Measurements from ENCODE around the gene SVEP1. TPM values are rescaled to one million over a fixed set of nuclear protein-coding genes. Genes with fewer than 3 reads are reported as not detected.

Gene SVEP1
- polyA plus RNA-seq, 1 of the 3 experiments (the other 2 are of a cell fraction), result 0.10 TPM

DNA sequence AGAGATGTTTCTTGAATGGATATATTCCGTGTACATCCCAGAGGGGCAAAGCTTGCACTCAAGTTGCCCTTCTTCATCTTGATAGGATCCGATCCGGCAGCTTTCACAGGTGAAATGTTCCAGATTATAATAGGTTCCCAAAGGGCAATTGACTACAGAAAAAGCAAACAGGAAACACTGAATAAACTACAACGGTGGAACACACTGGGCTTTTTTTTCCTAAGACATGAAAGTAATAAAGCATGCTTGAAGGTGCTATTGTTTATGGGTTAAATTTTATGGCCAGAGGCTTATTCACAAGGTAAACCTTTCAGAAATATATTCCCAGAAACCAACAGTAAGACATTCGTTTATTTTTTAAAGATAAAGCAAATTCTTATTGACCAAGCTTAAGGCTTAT, 110.6 kb downstream of the SVEP1 start (continued):
- no peak for TF ChIP-seq ZBTB33 (IDR thresholded peaks at IDR 0.05; ENCODE audit: borderline replicate concordance, low read depth)
- no peak for TF ChIP-seq JUND (IDR thresholded peaks at IDR 0.05)
- no peak for TF ChIP-seq FOXM1 (IDR thresholded peaks at IDR 0.05; ENCODE audit: low read depth)
- no peak for TF ChIP-seq RXRA (IDR thresholded peaks at IDR 0.05; ENCODE audit: borderline replicate concordance, low read depth)
- TF ChIP-seq MEF2A (IDR thresholded peaks at IDR 0.05; ENCODE audit: borderline replicate concordance, low read depth), result no peak
- TF ChIP-seq MXI1 (IDR thresholded peaks at IDR 0.05; ENCODE audit: low read depth, low read length), result no peak
- no peak for TF ChIP-seq SMC3 (IDR thresholded peaks at IDR 0.05; ENCODE audit: low read depth, low read length)
- no peak for TF ChIP-seq EP300 (IDR thresholded peaks at IDR 0.05; ENCODE audit: borderline replicate concordance in 1 of 2, low read depth in 1 of 2, low read length in 1 of 2)
- TF ChIP-seq SIN3A (IDR thresholded peaks at IDR 0.05; ENCODE audit: borderline replicate concordance, low read depth, low read length), result no peak

DNA sequence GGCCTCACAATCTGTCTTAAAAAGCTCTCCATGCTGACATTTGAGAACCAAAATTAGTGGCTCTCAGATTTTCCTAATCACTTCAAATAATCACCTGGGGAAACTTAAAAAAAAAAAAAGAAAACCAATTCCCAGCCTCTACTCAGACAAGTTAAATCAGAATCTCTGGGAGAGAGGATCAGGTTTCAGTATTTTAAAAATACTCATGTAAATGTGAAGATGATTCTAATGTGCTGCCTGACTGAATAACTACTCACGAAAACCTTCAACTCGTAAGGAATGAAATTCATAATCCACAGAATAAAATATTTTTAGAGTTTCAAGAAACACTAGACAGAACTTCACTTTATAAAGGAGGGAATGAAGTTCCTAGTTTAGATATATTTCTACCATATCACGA, 114.4 kb downstream of the SVEP1 start:
- Histone ChIP-seq H3K27me3 (ENCODE audit: insufficient read depth) (no peaks in the 10 kb centered on the region), H3K4me3 (ENCODE audit: low read depth in 2 of 2, low read length in 1 of 2) (no peak overlapping the region), H3K9ac (no peak overlapping the region), H3K27ac (ENCODE audit: low read depth in 2 of 2, low read length in 1 of 2) (no peak overlapping the region), H3K9me3 (no peaks in the 10 kb centered on the region), H3K4me1 (ENCODE audit: control insufficient read depth in 1 of 2, insufficient read depth in 2 of 2, low read depth in 1 of 2, low read length in 1 of 2) (no peaks in the 10 kb centered on the region), H3F3A (replicated peaks; ENCODE audit: insufficient read depth) (no peaks in the 10 kb centered on the region), H2AFZ (ENCODE audit: low read depth) (no peak overlapping the region), H3K36me3 (replicated peaks in 1 of 2; ENCODE audit: control insufficient read depth in 1 of 2, insufficient read depth in 2 of 2, low read length in 1 of 2) (no peaks in the 10 kb centered on the region), H3K4me2 (no peak overlapping the region), H3K79me2 (ENCODE audit: insufficient read depth) (no peaks in the 10 kb centered on the region), H4K20me1 (ENCODE audit: insufficient read depth) (no peaks in the 10 kb centered on the region), H3K9me2 (no peaks in the 10 kb centered on the region)
- no peak for DNase-seq
- WGBS (ENCODE audit: low lambda C conversion rate), result 65% methylated on average over 3 of the region's 3 CpGs
- ChIA-PET POLR2A (no interaction called here), CTCF (no interaction called here)
- no peak for TF ChIP-seq SMC3 (IDR thresholded peaks at IDR 0.05; ENCODE audit: low read depth, low read length)
- TF ChIP-seq, protein P1, sequence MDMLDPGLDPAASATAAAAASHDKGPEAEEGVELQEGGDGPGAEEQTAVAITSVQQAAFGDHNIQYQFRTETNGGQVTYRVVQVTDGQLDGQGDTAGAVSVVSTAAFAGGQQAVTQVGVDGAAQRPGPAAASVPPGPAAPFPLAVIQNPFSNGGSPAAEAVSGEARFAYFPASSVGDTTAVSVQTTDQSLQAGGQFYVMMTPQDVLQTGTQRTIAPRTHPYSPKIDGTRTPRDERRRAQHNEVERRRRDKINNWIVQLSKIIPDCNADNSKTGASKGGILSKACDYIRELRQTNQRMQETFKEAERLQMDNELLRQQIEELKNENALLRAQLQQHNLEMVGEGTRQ (IDR thresholded peaks at IDR 0.05; ENCODE audit: borderline replicate concordance, low read depth, low read length), result no peak
- no peak for TF ChIP-seq RXRA (IDR thresholded peaks at IDR 0.05; ENCODE audit: borderline replicate concordance, low read depth)
- no peak for TF ChIP-seq NRF1 (IDR thresholded peaks at IDR 0.05; ENCODE audit: low read depth, low read length)
- TF ChIP-seq TCF12 (IDR thresholded peaks at IDR 0.05), result no peak
- TF ChIP-seq ELF1 (IDR thresholded peaks at IDR 0.05), result no peak
- TF ChIP-seq RCOR1 (IDR thresholded peaks at IDR 0.05; ENCODE audit: low read length), result no peak
- TF ChIP-seq, protein P2, sequence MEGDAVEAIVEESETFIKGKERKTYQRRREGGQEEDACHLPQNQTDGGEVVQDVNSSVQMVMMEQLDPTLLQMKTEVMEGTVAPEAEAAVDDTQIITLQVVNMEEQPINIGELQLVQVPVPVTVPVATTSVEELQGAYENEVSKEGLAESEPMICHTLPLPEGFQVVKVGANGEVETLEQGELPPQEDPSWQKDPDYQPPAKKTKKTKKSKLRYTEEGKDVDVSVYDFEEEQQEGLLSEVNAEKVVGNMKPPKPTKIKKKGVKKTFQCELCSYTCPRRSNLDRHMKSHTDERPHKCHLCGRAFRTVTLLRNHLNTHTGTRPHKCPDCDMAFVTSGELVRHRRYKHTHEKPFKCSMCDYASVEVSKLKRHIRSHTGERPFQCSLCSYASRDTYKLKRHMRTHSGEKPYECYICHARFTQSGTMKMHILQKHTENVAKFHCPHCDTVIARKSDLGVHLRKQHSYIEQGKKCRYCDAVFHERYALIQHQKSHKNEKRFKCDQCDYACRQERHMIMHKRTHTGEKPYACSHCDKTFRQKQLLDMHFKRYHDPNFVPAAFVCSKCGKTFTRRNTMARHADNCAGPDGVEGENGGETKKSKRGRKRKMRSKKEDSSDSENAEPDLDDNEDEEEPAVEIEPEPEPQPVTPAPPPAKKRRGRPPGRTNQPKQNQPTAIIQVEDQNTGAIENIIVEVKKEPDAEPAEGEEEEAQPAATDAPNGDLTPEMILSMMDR (IDR thresholded peaks at IDR 0.05), result no peak
- no peak for TF ChIP-seq MXI1 (IDR thresholded peaks at IDR 0.05; ENCODE audit: low read depth, low read length)
- TF ChIP-seq, protein P3, sequence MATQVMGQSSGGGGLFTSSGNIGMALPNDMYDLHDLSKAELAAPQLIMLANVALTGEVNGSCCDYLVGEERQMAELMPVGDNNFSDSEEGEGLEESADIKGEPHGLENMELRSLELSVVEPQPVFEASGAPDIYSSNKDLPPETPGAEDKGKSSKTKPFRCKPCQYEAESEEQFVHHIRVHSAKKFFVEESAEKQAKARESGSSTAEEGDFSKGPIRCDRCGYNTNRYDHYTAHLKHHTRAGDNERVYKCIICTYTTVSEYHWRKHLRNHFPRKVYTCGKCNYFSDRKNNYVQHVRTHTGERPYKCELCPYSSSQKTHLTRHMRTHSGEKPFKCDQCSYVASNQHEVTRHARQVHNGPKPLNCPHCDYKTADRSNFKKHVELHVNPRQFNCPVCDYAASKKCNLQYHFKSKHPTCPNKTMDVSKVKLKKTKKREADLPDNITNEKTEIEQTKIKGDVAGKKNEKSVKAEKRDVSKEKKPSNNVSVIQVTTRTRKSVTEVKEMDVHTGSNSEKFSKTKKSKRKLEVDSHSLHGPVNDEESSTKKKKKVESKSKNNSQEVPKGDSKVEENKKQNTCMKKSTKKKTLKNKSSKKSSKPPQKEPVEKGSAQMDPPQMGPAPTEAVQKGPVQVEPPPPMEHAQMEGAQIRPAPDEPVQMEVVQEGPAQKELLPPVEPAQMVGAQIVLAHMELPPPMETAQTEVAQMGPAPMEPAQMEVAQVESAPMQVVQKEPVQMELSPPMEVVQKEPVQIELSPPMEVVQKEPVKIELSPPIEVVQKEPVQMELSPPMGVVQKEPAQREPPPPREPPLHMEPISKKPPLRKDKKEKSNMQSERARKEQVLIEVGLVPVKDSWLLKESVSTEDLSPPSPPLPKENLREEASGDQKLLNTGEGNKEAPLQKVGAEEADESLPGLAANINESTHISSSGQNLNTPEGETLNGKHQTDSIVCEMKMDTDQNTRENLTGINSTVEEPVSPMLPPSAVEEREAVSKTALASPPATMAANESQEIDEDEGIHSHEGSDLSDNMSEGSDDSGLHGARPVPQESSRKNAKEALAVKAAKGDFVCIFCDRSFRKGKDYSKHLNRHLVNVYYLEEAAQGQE (IDR thresholded peaks at IDR 0.05; ENCODE audit: low read depth, low read length), result no peak
- no peak for TF ChIP-seq POLR2AphosphoS5 (IDR thresholded peaks at IDR 0.05; ENCODE audit: low read depth, low read length)
- TF ChIP-seq IRF3 (IDR thresholded peaks at IDR 0.05; ENCODE audit: low read depth, low read length), result no peak
- no peak for TF ChIP-seq GABPA (IDR thresholded peaks at IDR 0.05; ENCODE audit: low read depth)
- TF ChIP-seq CHD2 (IDR thresholded peaks at IDR 0.05; ENCODE audit: low read length, partially characterized antibody), result no peak
- TF ChIP-seq PBX3 (IDR thresholded peaks at IDR 0.05), result no peak
- TF ChIP-seq RFX5 (IDR thresholded peaks at IDR 0.05; ENCODE audit: low read length), result no peak
- TF ChIP-seq FOXJ3 (CRISPR knock-in tag; IDR thresholded peaks at IDR 0.05), result no peak

Data from SK-N-SH (cell line).